Measurements from ENCODE around the gene TMC3.

TMC3 gene

GRCh38 chr15:81375461-81375860 is 1.4 kb upstream of the TMC3 start:
- H3K36me3 Mint-ChIP-seq (ENCODE audit: low read depth): no peaks in the 10 kb centered on the region
- peaks cover 32% of the 10 kb centered on the region for H3K4me1 Mint-ChIP-seq
- peaks cover 4% of the 10 kb centered on the region for H3K27me3 Mint-ChIP-seq (ENCODE audit: low read depth, poor library complexity)
- DNase-seq: no peak
- H3K4me3 Mint-ChIP-seq: no peak overlapping the region
- H3K9me3 Mint-ChIP-seq: no peaks in the 10 kb centered on the region
- H3K27ac Mint-ChIP-seq: no peak overlapping the region
- TF ChIP-seq CTCF (IDR thresholded peaks at IDR 0.05): no peak

GRCh38 chr15:81373176-81373575 is 837 bp downstream of the TMC3 start:
- Mint-ChIP-seq H3K4me3 (no peak overlapping the region), H3K27me3 (ENCODE audit: low read depth, poor library complexity) (peaks cover 4% of the 10 kb centered on the region), H3K4me1 (peaks cover 32% of the 10 kb centered on the region), H3K9me3 (no peaks in the 10 kb centered on the region), H3K36me3 (ENCODE audit: low read depth) (no peaks in the 10 kb centered on the region), H3K27ac (no peak overlapping the region)
- no peak for TF ChIP-seq CTCF (IDR thresholded peaks at IDR 0.05)
- DNase-seq: no peak

GRCh38 chr15:81372575-81372974 is 1.4 kb downstream of the TMC3 start:
- no peak for TF ChIP-seq CTCF (IDR thresholded peaks at IDR 0.05)
- Mint-ChIP-seq H3K9me3 (no peaks in the 10 kb centered on the region), H3K4me3 (no peak overlapping the region), H3K4me1 (peaks cover 32% of the 10 kb centered on the region), H3K27ac (no peak overlapping the region), H3K36me3 (ENCODE audit: low read depth) (no peaks in the 10 kb centered on the region), H3K27me3 (ENCODE audit: low read depth, poor library complexity) (peaks cover 4% of the 10 kb centered on the region)
- no peak for DNase-seq

GRCh38 chr15:81363718-81364500 is 10.1 kb downstream of the TMC3 start:
- Mint-ChIP-seq H3K4me1 (no peaks in the 10 kb centered on the region), H3K27me3 (ENCODE audit: low read depth, poor library complexity) (no peaks in the 10 kb centered on the region), H3K4me3 (no peak overlapping the region), H3K36me3 (ENCODE audit: low read depth) (no peaks in the 10 kb centered on the region), H3K27ac (no peak overlapping the region), H3K9me3 (no peaks in the 10 kb centered on the region)
- no peak for TF ChIP-seq CTCF (IDR thresholded peaks at IDR 0.05)
- DNase-seq: no peak

GRCh38 chr15:81363276-81363675 is 10.7 kb downstream of the TMC3 start:
- Mint-ChIP-seq H3K36me3 (ENCODE audit: low read depth) (no peaks in the 10 kb centered on the region), H3K27ac (no peak overlapping the region), H3K9me3 (no peaks in the 10 kb centered on the region), H3K4me1 (no peaks in the 10 kb centered on the region), H3K4me3 (no peak overlapping the region), H3K27me3 (ENCODE audit: low read depth, poor library complexity) (no peaks in the 10 kb centered on the region)
- no peak for DNase-seq
- no peak for TF ChIP-seq CTCF (IDR thresholded peaks at IDR 0.05)

- no peaks in the 10 kb centered on the region for H3K36me3 Mint-ChIP-seq (ENCODE audit: low read depth)
- no peak for TF ChIP-seq CTCF (IDR thresholded peaks at IDR 0.05)
- H3K4me1 Mint-ChIP-seq: no peaks in the 10 kb centered on the region
- DNase-seq: no peak
- no peak overlapping the region for H3K4me3 Mint-ChIP-seq
- H3K9me3 Mint-ChIP-seq: no peaks in the 10 kb centered on the region
- no peak overlapping the region for H3K27ac Mint-ChIP-seq
- peaks cover under 1% of the 10 kb centered on the region for H3K27me3 Mint-ChIP-seq (ENCODE audit: low read depth, poor library complexity)
Measured at GRCh38 chr15:81362790-81363189, 11.2 kb downstream of the TMC3 start.
